D721Med (cell line): ENCODE results near the gene WDR38.

Experiments
- DNase-seq: peaks from one replicate; pipeline ENCODE4 v3.0.0; 2011; ENCODE audit warnings: low spot score; ENCODE audit not compliant: insufficient read length
- FAIRE-seq: peaks from 2 replicates; lab custom pipeline; 2011; peaks lifted over from hg19 to GRCh38; lab: Jason Lieb, UNC
- CTCF ChIP-seq: IDR thresholded peaks from 2 replicates; pipeline ENCODE4 v1.5.1; 2012; ENCODE audit warnings: mild to moderate bottlenecking, control low read depth; ENCODE audit not compliant: insufficient read depth; ENCODE audit errors: missing control alignments

Gene WDR38

GRCh38 chr9:124810663-124811355, 42.5 kb upstream of the WDR38 start:
- FAIRE-seq (no peak), DNase-seq (no peak)
- no peak for TF ChIP-seq CTCF

- no peak for DNase-seq
- FAIRE-seq, result no peak
- TF ChIP-seq CTCF, result no peak
Measured at GRCh38 chr9:124812441-124812876, 40.8 kb upstream of the WDR38 start.

GRCh38 chr9:124813041-124813440, 40.2 kb upstream of the WDR38 start:
- no peak for TF ChIP-seq CTCF
- no peak for DNase-seq
- no peak for FAIRE-seq

GRCh38 chr9:124813501-124814163, 39.6 kb upstream of the WDR38 start:
- FAIRE-seq, result no peak
- no peak for DNase-seq
- no peak for TF ChIP-seq CTCF

- TF ChIP-seq CTCF, result no peak
- DNase-seq, result no peak
- no peak for FAIRE-seq
Measured at GRCh38 chr9:124814164-124814535, 39.1 kb upstream of the WDR38 start.

GRCh38 chr9:124815601-124816000, 37.7 kb upstream of the WDR38 start:
- FAIRE-seq, result no peak
- TF ChIP-seq CTCF, result no peak
- no peak for DNase-seq

- DNase-seq (no peak), FAIRE-seq (no peak)
- TF ChIP-seq CTCF, result no peak
Measured at GRCh38 chr9:124818431-124819281, 34.6 kb upstream of the WDR38 start.
